PC-9 (cell line): ENCODE results near the gene THAP10.

Source experiments
- CTCF ChIP-seq: fragments of 200-600 bp; sonication (generic); conservative IDR thresholded peaks from 2 replicates; pipeline ENCODE4 v1.6.1; 2017; ENCODE audit warnings: mixed run types, antibody characterized with exemption, mild to moderate bottlenecking, moderate library complexity
- EZH2 ChIP-seq: fragments of 200-600 bp; sonication (generic); IDR thresholded peaks from 2 replicates; pipeline ENCODE4 v1.8.0; 2017; ENCODE audit warnings: antibody characterized with exemption, low read depth

GRCh38 chr15:70835841-70836240, 56.4 kb downstream of the THAP10 start:
- TF ChIP-seq CTCF = no peak
- no peak for TF ChIP-seq EZH2
